ENCODE data around the gene GALNT2. TPM values are rescaled to one million over a fixed set of nuclear protein-coding genes. Genes with fewer than 3 reads are reported as not detected.

GALNT2 gene
- total and polyA plus RNA-seq, 9 of the 15 experiments (the other 6 are each of a cell fraction or from before 2014, with no cell fraction given) = 1.6 to 106 (median 51.9) TPM

GRCh38 chr1:230230948-230231773 is 164.1 kb downstream of the GALNT2 start:
- H3K9me1 ChIP-seq (ENCODE audit: control insufficient read depth, insufficient read depth, low read length) = no peaks in the 10 kb centered on the region
- ATAC-seq (peak; percentile 67), FAIRE-seq (no peak), DNase-seq (ENCODE audit: extremely low read depth in 1 of 4, low spot score in 3 of 4) (peak in 1 of 4 experiments; percentile 19)
- 0 out of 2 replicates have a peak, but pooled peaks have one; percentile 28 for TF ChIP-seq ETV5 (CRISPR knock-in tag; IDR thresholded peaks at IDR 0.05; ENCODE audit: low read depth)
- TF ChIP-seq MTA3 (IDR thresholded peaks at IDR 0.05; ENCODE audit: borderline replicate concordance) = 0 out of 2 replicates have a peak, but pooled peaks have one; percentile 13
- no peak for TF ChIP-seq ZNF707 (CRISPR knock-in tag; conservative IDR thresholded peaks at IDR 0.05)
- TF ChIP-seq FOXJ2 (tag; IDR thresholded peaks at IDR 0.05) = peak; percentile 74; the same call in 1 of the 2 replicates
- no peak for TF ChIP-seq ARID2 (IDR thresholded peaks at IDR 0.05)
- TF ChIP-seq FOXM1 (IDR thresholded peaks at IDR 0.05; ENCODE audit: low read depth) = no peak
- 0 out of 2 replicates have a peak, but pooled peaks have one; percentile 42 for TF ChIP-seq FOXM1 (CRISPR knock-in tag; IDR thresholded peaks at IDR 0.05; ENCODE audit: low read depth)
- no peak for TF ChIP-seq ZNF764 (CRISPR knock-in tag; IDR thresholded peaks at IDR 0.05; ENCODE audit: low read depth)
- 0 out of 2 replicates have a peak, but pooled peaks have one; percentile 61 for TF ChIP-seq NR1H2 (CRISPR knock-in tag; IDR thresholded peaks at IDR 0.05)
- TF ChIP-seq ILF3 (IDR thresholded peaks at IDR 0.05; ENCODE audit: borderline replicate concordance) = 0 out of 2 replicates have a peak, but pooled peaks have one; percentile 14
- TF ChIP-seq ETV1 (tag; conservative IDR thresholded peaks at IDR 0.05; ENCODE audit: low read depth) = 0 out of 2 replicates have a peak, but pooled peaks have one; percentile 6
- peak; percentile 84 for TF ChIP-seq RFX1 (IDR thresholded peaks at IDR 0.05)
- TF ChIP-seq, protein P1, sequence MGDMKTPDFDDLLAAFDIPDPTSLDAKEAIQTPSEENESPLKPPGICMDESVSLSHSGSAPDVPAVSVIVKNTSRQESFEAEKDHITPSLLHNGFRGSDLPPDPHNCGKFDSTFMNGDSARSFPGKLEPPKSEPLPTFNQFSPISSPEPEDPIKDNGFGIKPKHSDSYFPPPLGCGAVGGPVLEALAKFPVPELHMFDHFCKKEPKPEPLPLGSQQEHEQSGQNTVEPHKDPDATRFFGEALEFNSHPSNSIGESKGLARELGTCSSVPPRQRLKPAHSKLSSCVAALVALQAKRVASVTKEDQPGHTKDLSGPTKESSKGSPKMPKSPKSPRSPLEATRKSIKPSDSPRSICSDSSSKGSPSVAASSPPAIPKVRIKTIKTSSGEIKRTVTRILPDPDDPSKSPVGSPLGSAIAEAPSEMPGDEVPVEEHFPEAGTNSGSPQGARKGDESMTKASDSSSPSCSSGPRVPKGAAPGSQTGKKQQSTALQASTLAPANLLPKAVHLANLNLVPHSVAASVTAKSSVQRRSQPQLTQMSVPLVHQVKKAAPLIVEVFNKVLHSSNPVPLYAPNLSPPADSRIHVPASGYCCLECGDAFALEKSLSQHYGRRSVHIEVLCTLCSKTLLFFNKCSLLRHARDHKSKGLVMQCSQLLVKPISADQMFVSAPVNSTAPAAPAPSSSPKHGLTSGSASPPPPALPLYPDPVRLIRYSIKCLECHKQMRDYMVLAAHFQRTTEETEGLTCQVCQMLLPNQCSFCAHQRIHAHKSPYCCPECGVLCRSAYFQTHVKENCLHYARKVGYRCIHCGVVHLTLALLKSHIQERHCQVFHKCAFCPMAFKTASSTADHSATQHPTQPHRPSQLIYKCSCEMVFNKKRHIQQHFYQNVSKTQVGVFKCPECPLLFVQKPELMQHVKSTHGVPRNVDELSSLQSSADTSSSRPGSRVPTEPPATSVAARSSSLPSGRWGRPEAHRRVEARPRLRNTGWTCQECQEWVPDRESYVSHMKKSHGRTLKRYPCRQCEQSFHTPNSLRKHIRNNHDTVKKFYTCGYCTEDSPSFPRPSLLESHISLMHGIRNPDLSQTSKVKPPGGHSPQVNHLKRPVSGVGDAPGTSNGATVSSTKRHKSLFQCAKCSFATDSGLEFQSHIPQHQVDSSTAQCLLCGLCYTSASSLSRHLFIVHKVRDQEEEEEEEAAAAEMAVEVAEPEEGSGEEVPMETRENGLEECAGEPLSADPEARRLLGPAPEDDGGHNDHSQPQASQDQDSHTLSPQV (IDR thresholded peaks at IDR 0.05) = 0 out of 2 replicates have a peak, but pooled peaks have one; percentile 16
- TF ChIP-seq ZFX (CRISPR knock-in tag; IDR thresholded peaks at IDR 0.05) = peak; percentile 30; the same call in 1 of the 2 replicates
- peaks cover 0 to 12% of the 10 kb centered on the region in 2 experiments; a peak in 4 of 5 replicates for H3K4me1 ChIP-seq (replicated peaks in 1 of 2; ENCODE audit: control insufficient read depth in 2 of 2, insufficient read depth in 2 of 2, low read length in 2 of 2)
- BruUV-seq (replicated peaks) = no TSS peak
- intact Hi-C loops (cut with micrococcal nuclease) = no loop called here
- POLR2A ChIA-PET = interaction anchor here (1.1 to 1.3 kb wide), 2 partner anchors 13 to 23 kb away, joined by 3 to 4 read pairs; no protein-coding TSS in a partner anchor
- WGBS (ENCODE audit: insufficient coverage, low coverage, missing lambda C conversion rate) = 60% methylated on average over 8 of the region's 8 CpGs
- no peaks in the 10 kb centered on the region for H3K27me3 ChIP-seq (ENCODE audit: control insufficient read depth in 2 of 2, insufficient read depth in 2 of 2, low read length in 2 of 2)
- peak overlapping the region; percentile 53; the same call in 1 of the 3 replicates for H3K27ac ChIP-seq (ENCODE audit: extremely low read depth, low read depth, low read length)
- in situ Hi-C loops (cut with MboI) = no loop called here
- CTCF ChIA-PET (ENCODE audit: low intra/inter-chr PET ratio) = no interaction called here
- peaks cover 11% of the 10 kb centered on the region; the same call in 2 of the 3 replicates for H3K79me2 ChIP-seq (ENCODE audit: control insufficient read depth, insufficient read depth, low read length)
- H2AFZ ChIP-seq (ENCODE audit: low read depth, low read length) = peak overlapping the region; percentile 13; the same call in 1 of the 2 replicates
- H3K4me2 ChIP-seq (ENCODE audit: insufficient read depth, low read length) = no peak overlapping the region; the same call in 1 of the 2 replicates
- no peaks in the 10 kb centered on the region for H3K9me3 ChIP-seq (replicated peaks; ENCODE audit: control insufficient read depth, insufficient read depth, low read depth, low read length)
- H3K36me3 ChIP-seq (ENCODE audit: control insufficient read depth, insufficient read depth, low read length) = peaks cover 19% of the 10 kb centered on the region; the same call in 2 of the 3 replicates
- H3K4me3 ChIP-seq = no peak overlapping the region
- peak overlapping the region in 1 of 2 experiments; percentile 6; a peak in 2 of 4 replicates for H3K9ac ChIP-seq (ENCODE audit: insufficient read depth in 1 of 2, low read depth in 2 of 2, low read length in 2 of 2)
- H4K20me1 ChIP-seq (replicated peaks; ENCODE audit: control insufficient read depth, insufficient read depth, low read length) = 0 out of 2 replicates have a peak, but pooled peaks cover under 1% of the 10 kb centered on the region

All from K562 (cell line).